ENCODE data around the gene GABPA.
"Not testable (repeated sequence)": the region's sequence is repeated elsewhere in the genome, so short reads cannot be mapped to it uniquely, and the experiment has no call there.

DNA sequence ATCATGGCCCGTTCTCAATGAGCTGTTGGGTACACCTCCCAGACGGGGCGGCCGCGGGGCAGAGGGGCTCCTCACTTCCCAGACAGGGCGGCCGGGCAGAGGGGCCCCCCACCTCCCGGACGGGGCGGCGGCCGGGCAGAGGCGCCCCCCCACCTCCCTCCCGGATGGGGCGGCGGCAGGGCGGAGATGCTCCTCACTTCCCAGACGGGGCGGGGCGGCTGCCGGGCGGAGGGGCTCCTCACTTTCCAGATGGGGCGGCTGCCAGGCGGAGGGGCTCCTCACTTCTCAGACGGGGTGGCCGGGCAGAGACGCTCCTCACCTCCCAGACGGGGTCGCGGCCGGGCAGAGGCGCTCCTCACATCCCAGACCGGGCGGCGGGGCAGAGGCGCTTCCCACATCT is 39.3 kb upstream of the GABPA start:
- TF ChIP-seq POLR2A (IDR thresholded peaks at IDR 0.05; ENCODE audit: low read length); GATA1 (IDR thresholded peaks at IDR 0.05; ENCODE audit: low read depth, low read length): not testable (repeated sequence)
